H1 (cell line): Measurements from ENCODE around the gene CNN3. TPM values are rescaled to one million over a fixed set of nuclear protein-coding genes. Genes with fewer than 3 reads are reported as not detected.

Experiments
- CTCF ChIA-PET: fragments of 300-600 bp; sonication (Branson Sonifier 250); formaldehyde crosslinking; loops from one replicate; lab custom pipeline; 2021; ENCODE audit not compliant: partially characterized antibody; lab: Charles Lee
- POLR2A ChIA-PET: fragments of 300-600 bp; sonication (Branson Sonifier 250); formaldehyde crosslinking; loops from one replicate; lab custom pipeline; 2021; ENCODE audit warnings: inconsistent platforms; ENCODE audit not compliant: partially characterized antibody; lab: Charles Lee
- DNase-seq, 2 experiments: peaks; one replicate each; pipeline versions ENCODE4 v3.0.0 to v3.0.0-alpha.2; 2010 to 2022; ENCODE audit warnings: low spot score in 2 of 2, low read depth in 1 of 2, mixed read lengths in 1 of 2
- FAIRE-seq: peaks from 2 replicates; lab custom pipeline; 2011; peaks lifted over from hg19 to GRCh38; lab: Jason Lieb, UNC
- H2AFZ ChIP-seq: 2 replicates; pipeline ENCODE4 v1.8.1; 2012; ENCODE audit warnings: low read length, inconsistent platforms
- H2AK5ac ChIP-seq: 2 replicates; pipeline ENCODE4 v1.6.1; 2013; ENCODE audit warnings: low read depth, low read length
- H2BK120ac ChIP-seq: replicated peaks from 2 replicates; pipeline ENCODE3; 2013; ENCODE audit warnings: low read depth, low read length, inconsistent platforms
- H2BK12ac ChIP-seq: 2 replicates; pipeline ENCODE4 v1.6.1; 2013; ENCODE audit warnings: low read depth, low read length
- H2BK15ac ChIP-seq: 2 replicates; pipeline ENCODE4 v1.6.1; 2013; ENCODE audit warnings: low read length
- H2BK20ac ChIP-seq: 2 replicates; pipeline ENCODE4 v1.6.1; 2013; ENCODE audit warnings: low read length
- H2BK5ac ChIP-seq: 2 replicates; pipeline ENCODE4 v1.6.1; 2013; ENCODE audit warnings: low read depth, low read length
- H3K14ac ChIP-seq: 2 replicates; pipeline ENCODE4 v1.6.1; 2013; ENCODE audit warnings: inconsistent platforms; ENCODE audit not compliant: insufficient read length
- H3K18ac ChIP-seq: 2 replicates; pipeline ENCODE4 v1.6.1; 2013; ENCODE audit warnings: low read length; ENCODE audit errors: extremely low read depth
- H3K23ac ChIP-seq: 2 replicates; pipeline ENCODE4 v1.6.1; 2013; ENCODE audit warnings: inconsistent platforms; ENCODE audit not compliant: insufficient read length
- H3K23me2 ChIP-seq: 2 replicates; pipeline ENCODE4 v1.6.1; 2013; ENCODE audit warnings: low read depth, low read length
- H3K27ac ChIP-seq: 2 replicates; pipeline ENCODE4 v1.6.1; 2011; ENCODE audit warnings: low read depth, low read length, inconsistent platforms
- H3K27me3 ChIP-seq, 4 experiments: replicated peaks in 1 of 4; 1 replicate in 1 of 4; 2 replicates in 3 of 4; pipeline versions ENCODE4 v1.6.1 to v1.8.1; 2011 to 2013; ENCODE audit warnings: low read length in 3 of 4, mild to moderate bottlenecking in 3 of 4, inconsistent platforms in 2 of 4, mixed read lengths in 2 of 4, moderate library complexity in 1 of 4; ENCODE audit not compliant: control insufficient read depth in 3 of 4, insufficient read depth in 3 of 4; ENCODE audit errors: extremely low read depth in 1 of 4
- H3K36me3 ChIP-seq, 4 experiments: 2 replicates each; pipeline versions ENCODE4 v1.6.1 to v1.8.1; 2011 to 2013; ENCODE audit warnings: mild to moderate bottlenecking in 4 of 4, low read length in 3 of 4, moderate library complexity in 2 of 4, control low read depth in 1 of 4, inconsistent platforms in 1 of 4; ENCODE audit not compliant: insufficient read depth in 4 of 4, control insufficient read depth in 2 of 4
- H3K4ac ChIP-seq: replicated peaks from 2 replicates; pipeline ENCODE3; 2013; ENCODE audit warnings: low read length, low read depth, mixed read lengths, inconsistent platforms; ENCODE audit not compliant: insufficient read length
- H3K4me1 ChIP-seq, 4 experiments: replicated peaks in 1 of 4; 1 replicate in 1 of 4; 2 replicates in 3 of 4; pipeline versions ENCODE4 v1.6.1 to v1.8.1; 2011 to 2013; ENCODE audit warnings: low read length in 3 of 4, inconsistent platforms in 2 of 4, mixed read lengths in 1 of 4; ENCODE audit not compliant: insufficient read depth in 4 of 4, control insufficient read depth in 3 of 4
- H3K4me2 ChIP-seq, 2 experiments: 2 replicates each; pipeline versions ENCODE4 v1.6.1 to v1.8.1; 2011 to 2013; ENCODE audit warnings: low read depth in 2 of 2, low read length in 2 of 2, control low read depth in 1 of 2, inconsistent platforms in 1 of 2, mild to moderate bottlenecking in 1 of 2; ENCODE audit not compliant: insufficient read depth in 1 of 2
- H3K4me3 ChIP-seq, 4 experiments: fragments of 200-600, 300-600 bp in 1 of 4; sonication (generic), shearing (Covaris generic), sonication (Bioruptor Twin) in 1 of 4; 2 replicates each; pipeline versions ENCODE4 v1.5.1 to v1.8.1; 2011 to 2016; ENCODE audit warnings: low read length in 4 of 4, low read depth in 3 of 4, control low read depth in 2 of 4, inconsistent platforms in 2 of 4, mild to moderate bottlenecking in 2 of 4, mixed read lengths in 1 of 4, moderate library complexity in 1 of 4; ENCODE audit not compliant: insufficient read depth in 2 of 4; ENCODE audit errors: extremely low read depth in 1 of 4
- H3K56ac ChIP-seq: replicated peaks from 2 replicates; pipeline ENCODE3; 2013; ENCODE audit warnings: low read depth, mild to moderate bottlenecking, mixed read lengths, low read length, inconsistent platforms; ENCODE audit not compliant: insufficient read length
- H3K79me1 ChIP-seq: 2 replicates; pipeline ENCODE4 v1.6.1; 2013; ENCODE audit warnings: low read depth, low read length, control low read depth
- H3K79me2 ChIP-seq, 2 experiments: 2 replicates each; pipeline versions ENCODE4 v1.6.1 to v1.8.1; 2012 to 2013; ENCODE audit warnings: low read length in 2 of 2, mild to moderate bottlenecking in 2 of 2, inconsistent platforms in 1 of 2; ENCODE audit not compliant: insufficient read depth in 2 of 2, control insufficient read depth in 1 of 2
- H3K9ac ChIP-seq, 4 experiments: replicated peaks in 1 of 4; 1 replicate in 1 of 4; 2 replicates in 3 of 4; pipeline versions ENCODE4 v1.6.1 to v1.8.1; 2011 to 2013; ENCODE audit warnings: low read depth in 3 of 4, low read length in 3 of 4, control low read depth in 2 of 4, mild to moderate bottlenecking in 2 of 4, moderate library complexity in 2 of 4, inconsistent platforms in 1 of 4; ENCODE audit errors: extremely low read depth in 1 of 4
- H3K9me3 ChIP-seq, 2 experiments: 2 replicates each; pipeline versions ENCODE4 v1.6.1 to v1.8.1; 2012 to 2013; ENCODE audit warnings: mild to moderate bottlenecking in 2 of 2, moderate library complexity in 2 of 2, control low read depth in 1 of 2, inconsistent platforms in 1 of 2, low read depth in 1 of 2, low read length in 1 of 2, mixed read lengths in 1 of 2; ENCODE audit not compliant: insufficient read depth in 2 of 2
- H4K20me1 ChIP-seq, 2 experiments: replicated peaks in 1 of 2; 2 replicates each; pipeline versions ENCODE3 to v1.8.1; 2011 to 2013; ENCODE audit warnings: inconsistent platforms in 2 of 2, low read length in 2 of 2, mild to moderate bottlenecking in 1 of 2; ENCODE audit not compliant: insufficient read depth in 2 of 2, control insufficient read depth in 1 of 2
- H4K5ac ChIP-seq: 2 replicates; pipeline ENCODE4 v1.6.1; 2013; ENCODE audit warnings: low read length, low read depth, mixed read lengths, inconsistent platforms; ENCODE audit not compliant: insufficient read length
- H4K8ac ChIP-seq: 2 replicates; pipeline ENCODE4 v1.8.0; 2013; ENCODE audit warnings: mild to moderate bottlenecking, moderate library complexity, low read length, inconsistent platforms; ENCODE audit not compliant: insufficient read depth; ENCODE audit errors: extremely low read depth
- H4K91ac ChIP-seq: replicated peaks from 2 replicates; pipeline ENCODE3; 2013; ENCODE audit warnings: low read length, mixed read lengths, inconsistent platforms; ENCODE audit not compliant: insufficient read length
- BACH1 ChIP-seq: IDR thresholded peaks from 2 replicates; pipeline ENCODE4 v1.6.1; 2012; ENCODE audit warnings: low read length, improper control_type of control experiment
- CEBPB ChIP-seq: IDR thresholded peaks from 2 replicates; pipeline ENCODE4 v1.6.1; 2012; ENCODE audit warnings: low read depth, low read length
- CHD2 ChIP-seq: IDR thresholded peaks from 2 replicates; pipeline ENCODE4 v1.6.1; 2012; ENCODE audit warnings: low read length, improper control_type of control experiment
- CREB1 ChIP-seq: IDR thresholded peaks from 2 replicates; pipeline ENCODE4 v1.6.1; 2012; ENCODE audit warnings: inconsistent platforms
- CTCF ChIP-seq, 3 experiments: IDR thresholded peaks; 1 replicate in 2 of 3; 2 replicates in 1 of 3; pipeline versions ENCODE4 v1.5.1 to v1.6.1; 2011; ENCODE audit warnings: low read length in 3 of 3, mild to moderate bottlenecking in 3 of 3, inconsistent platforms in 2 of 3, low read depth in 1 of 3, moderate library complexity in 1 of 3; ENCODE audit not compliant: insufficient read depth in 1 of 3; ENCODE audit errors: control extremely low read depth in 1 of 3
- POLR2AphosphoS5 ChIP-seq: IDR thresholded peaks from 2 replicates; pipeline ENCODE4 v1.6.1; 2011; ENCODE audit warnings: low read depth, low read length
- SIN3A ChIP-seq, 2 experiments: IDR thresholded peaks in 1 of 2; conservative IDR thresholded peaks in 1 of 2; 2 replicates each; pipeline ENCODE4 v1.6.1; 2011 to 2012; ENCODE audit warnings: low read length in 2 of 2, improper control_type of control experiment in 1 of 2, low read depth in 1 of 2, mild to moderate bottlenecking in 1 of 2
- TAF7 ChIP-seq: optimal IDR thresholded peaks from 2 replicates; pipeline ENCODE3; 2011; ENCODE audit warnings: low read depth, mild to moderate bottlenecking, inconsistent platforms, low read length, moderate library complexity, borderline replicate concordance
- YY1 ChIP-seq: IDR thresholded peaks from 2 replicates; pipeline ENCODE4 v1.6.1; 2011; ENCODE audit warnings: low read depth, mild to moderate bottlenecking, low read length
- WGBS, 2 experiments: shearing (Covaris generic) in 1 of 2; methylation state at CpG; one replicate each; pipeline versions ENCODE4 v1.1.6 to v1.1.7; 2013 to 2015; ENCODE audit warnings: low lambda C conversion rate in 2 of 2, mixed read lengths in 2 of 2, inconsistent platforms in 1 of 2, low coverage in 1 of 2, missing lambda C conversion rate in 1 of 2; ENCODE audit not compliant: insufficient replicate concordance in 2 of 2, insufficient coverage in 1 of 2, insufficient read length in 1 of 2; ENCODE audit errors: extremely low coverage in 1 of 2, missing lambda C conversion rate in 1 of 2; 5-methylcytosine and 5-hydroxymethylcytosine counted together
- polyA plus RNA-seq, 7 experiments: library from polyadenylated mRNA; depleted of rRNA in 3 of 7; stranded (reverse) in 5 of 7; unstranded in 2 of 7; fragments of >200 nt in 5 of 7; fragments of 200-250 nt in 2 of 7; gene quantifications; 1 replicate in 5 of 7; 2 replicates in 1 of 7; 4 replicates in 1 of 7; pipeline versions ENCODE4 v1.2.1 to v1.2.3, GENCODE V29; 2011 to 2013; ENCODE audit warnings: missing spikeins in 2 of 7, mixed read lengths in 2 of 7
- total RNA-seq: library from RNA; stranded (reverse); fragmentation: NEBNext Ultra II Directional; extraction: Animal tissue kit (Norgen Biotek cat#: 25700); gene quantifications from 2 replicates; pipeline ENCODE4 v1.2.1, GENCODE V29; 2021
- TF ChIP-seq, protein P1 (sequence below): IDR thresholded peaks from 2 replicates; pipeline ENCODE4 v1.6.1; 2011; ENCODE audit warnings: low read length, improper control_type of control experiment

CNN3 gene
- total and polyA plus RNA-seq, 2 of the 8 experiments (the other 6 are each of a cell fraction or from before 2014, with no cell fraction given), result 134 to 266 TPM

- Histone ChIP-seq H3K79me1 (no peaks in the 10 kb centered on the region), H3K27ac (no peak overlapping the region), H3K56ac (no peak overlapping the region), H3K14ac (no peak overlapping the region), H3K4me3 (no peak overlapping the region), H3K18ac (no peak overlapping the region), H4K5ac (no peak overlapping the region), H2AK5ac (no peak overlapping the region), H2BK12ac (no peak overlapping the region), H4K20me1 (no peaks in the 10 kb centered on the region), H3K79me2 (no peaks in the 10 kb centered on the region), H4K91ac (no peak overlapping the region), H2BK20ac (no peak overlapping the region), H3K27me3 (no peaks in the 10 kb centered on the region), H3K4ac (no peak overlapping the region), H2AFZ (no peak overlapping the region), H3K9ac (no peak overlapping the region), H3K23me2 (no peaks in the 10 kb centered on the region), H3K23ac (no peak overlapping the region), H2BK120ac (no peak overlapping the region), H3K4me2 (no peak overlapping the region), H2BK15ac (no peak overlapping the region), H3K36me3 (no peaks in the 10 kb centered on the region), H3K4me1 (peaks cover 0 to 4% (median 3%) of the 10 kb centered on the region in 4 experiments; a peak in 4 of 7 replicates), H2BK5ac (no peak overlapping the region), H3K9me3 (no peaks in the 10 kb centered on the region), H4K8ac (no peak overlapping the region)
- DNase-seq (no peak), FAIRE-seq (no peak)
- 84% methylated on average over 1 of the region's 1 CpG; no CpG with 5 or more reads in 1 of the 2 experiments for WGBS, 2 experiments
- ChIA-PET CTCF (no interaction called here), POLR2A (interaction anchor here (0.7 kb wide), 1 partner anchor 22 kb away, joined by 3 read pairs; no protein-coding TSS in a partner anchor)
- TF ChIP-seq, protein P1, sequence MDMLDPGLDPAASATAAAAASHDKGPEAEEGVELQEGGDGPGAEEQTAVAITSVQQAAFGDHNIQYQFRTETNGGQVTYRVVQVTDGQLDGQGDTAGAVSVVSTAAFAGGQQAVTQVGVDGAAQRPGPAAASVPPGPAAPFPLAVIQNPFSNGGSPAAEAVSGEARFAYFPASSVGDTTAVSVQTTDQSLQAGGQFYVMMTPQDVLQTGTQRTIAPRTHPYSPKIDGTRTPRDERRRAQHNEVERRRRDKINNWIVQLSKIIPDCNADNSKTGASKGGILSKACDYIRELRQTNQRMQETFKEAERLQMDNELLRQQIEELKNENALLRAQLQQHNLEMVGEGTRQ, result no peak
- TF ChIP-seq CREB1 (no peak), CEBPB (no peak), CTCF (IDR thresholded peaks at IDR 0.05; ENCODE audit: control extremely low read depth in 1 of 3, insufficient read depth in 1 of 3, low read depth in 1 of 3, low read length in 3 of 3) (no peak), SIN3A (conservative IDR thresholded peaks at IDR 0.05 in 1 of 2, IDR thresholded peaks at IDR 0.05 in 1 of 2; ENCODE audit: low read depth in 1 of 2, low read length in 2 of 2) (no peak), CHD2 (no peak), YY1 (no peak), TAF7 (no peak), BACH1 (no peak), POLR2AphosphoS5 (no peak)
These were observed 47.3 kb upstream of the CNN3 start for GRCh38 chr1:94974241-94974640.
